Sigmoid colon (tissue), 7 donors: Measurements from ENCODE around the gene PAK5. TPM values are rescaled to one million over a fixed set of nuclear protein-coding genes. Genes with fewer than 3 reads are reported as not detected.

ENCODE experiments used
- DNase-seq: peaks from one replicate; pipeline ENCODE4 v3.0.0-alpha.2; 2019
- H3K27ac ChIP-seq, 4 donors: fragments of 200-600 bp; sonication (generic); one replicate each; pipeline ENCODE4 v1.5.1; 2016 to 2019; ENCODE audit warnings: mild to moderate bottlenecking in 1 of 4
- H3K27me3 ChIP-seq, 3 donors: fragments of 200-600 bp; sonication (generic); one replicate each; pipeline ENCODE4 v1.5.1; 2019; ENCODE audit warnings: mild to moderate bottlenecking in 1 of 3
- H3K36me3 ChIP-seq, 4 donors: fragments of 200-600 bp; sonication (generic); one replicate each; pipeline ENCODE4 v1.5.1; 2016 to 2019
- H3K4me1 ChIP-seq, 4 donors: fragments of 200-600 bp; sonication (generic); one replicate each; pipeline ENCODE4 v1.5.1; 2017 to 2019
- H3K4me3 ChIP-seq, 4 donors: fragments of 200-600 bp; sonication (generic); one replicate each; pipeline ENCODE4 v1.5.1; 2017 to 2019; ENCODE audit warnings: mild to moderate bottlenecking in 2 of 4, moderate library complexity in 1 of 4
- H3K9me3 ChIP-seq, 4 donors: fragments of 200-600 bp in 3 of 4; sonication (generic) in 3 of 4; one replicate each; pipeline versions ENCODE4 v1.5.1 to v1.6.1; 2013 to 2019
- CTCF ChIP-seq, 4 experiments: fragments of 450-650 bp in 3 of 4; fragments of 200-600 bp in 1 of 4; IDR thresholded peaks; one replicate each; pipeline ENCODE4 v1.5.1; 2016 to 2019; ENCODE audit warnings: antibody characterized with exemption in 4 of 4, mild to moderate bottlenecking in 3 of 4, moderate library complexity in 2 of 4
- EP300 ChIP-seq, 4 donors: sonication (generic); formaldehyde crosslinking; IDR thresholded peaks; one replicate each; pipeline ENCODE4 v1.6.1; 2017; ENCODE audit warnings: antibody characterized with exemption in 4 of 4
- POLR2A ChIP-seq, 2 donors: fragments of 450-650 bp; IDR thresholded peaks; one replicate each; pipeline ENCODE4 v1.6.1; 2016; ENCODE audit warnings: antibody characterized with exemption in 2 of 2, mild to moderate bottlenecking in 2 of 2, moderate library complexity in 2 of 2
- POLR2AphosphoS5 ChIP-seq, 4 donors: sonication (generic); formaldehyde crosslinking; IDR thresholded peaks; one replicate each; pipeline ENCODE4 v1.6.1; 2017; ENCODE audit warnings: antibody characterized with exemption in 4 of 4
- WGBS, 2 donors: extraction: QIAGEN DNeasy Blood & Tissue Kit; methylation state at CpG; one replicate each; pipeline ENCODE4 v1.1.7; 2013; 5-methylcytosine and 5-hydroxymethylcytosine counted together
- intact Hi-C: fragments of 100-400 bp; cut with DNase I; formaldehyde crosslinking; loops from one replicate; pipeline ENCODE4 v1.15.1; 2023
- polyA plus RNA-seq, 3 donors: library from polyadenylated mRNA; stranded (reverse); fragments of 200-250 nt; gene quantifications; one replicate each; pipeline ENCODE4 v1.2.3, GENCODE V29; 2013
- total RNA-seq, 4 donors: library from RNA; depleted of rRNA; stranded (reverse); fragments of >200 nt; gene quantifications; one replicate each; pipeline ENCODE4 v1.1.0, GENCODE V29; 2016
- donor health status: healthy with polysubstance abuse.
- donor health status: Bipolar disorder and iron deficiency.
- donor health status: healthy.

Gene PAK5
- total and polyA plus RNA-seq, 7 donors, result 0.03 to 0.36 (median 0.16) TPM; not detected in 2

- Histone ChIP-seq H3K27me3 (no peaks in the 10 kb centered on the region), H3K9me3 (no peaks in the 10 kb centered on the region), H3K4me3 (no peak overlapping the region), H3K36me3 (no peaks in the 10 kb centered on the region), H3K4me1 (no peaks in the 10 kb centered on the region), H3K27ac (no peak overlapping the region)
- no peak for TF ChIP-seq EP300 (IDR thresholded peaks at IDR 0.05)
- no peak for TF ChIP-seq POLR2A (IDR thresholded peaks at IDR 0.05)
- no peak for TF ChIP-seq CTCF (IDR thresholded peaks at IDR 0.05)
- no peak for TF ChIP-seq POLR2AphosphoS5 (IDR thresholded peaks at IDR 0.05)
- intact Hi-C loops, result no loop called here
- DNase-seq, result no peak
- 81 to 87% methylated on average over 2 of the region's 2 CpGs for WGBS, 2 donors
Measured at GRCh38 chr20:9789131-9789530, 49.7 kb downstream of the PAK5 start.

GRCh38 chr20:9775176-9775575 lies 63.7 kb downstream of the PAK5 start:
- TF ChIP-seq POLR2AphosphoS5 (IDR thresholded peaks at IDR 0.05) (no peak), EP300 (IDR thresholded peaks at IDR 0.05) (no peak), CTCF (IDR thresholded peaks at IDR 0.05) (no peak)
- H3K4me3 ChIP-seq, result no peak overlapping the region
- WGBS, 2 donors, result 93 to 98% methylated on average over 3 of the region's 3 CpGs
- H3K9me3 ChIP-seq, result no peaks in the 10 kb centered on the region
- H3K27me3 ChIP-seq, result no peaks in the 10 kb centered on the region
- intact Hi-C loops, result no loop called here
- no peak for DNase-seq
- H3K36me3 ChIP-seq, result no peaks in the 10 kb centered on the region
- H3K4me1 ChIP-seq, result no peaks in the 10 kb centered on the region
- no peak overlapping the region for H3K27ac ChIP-seq

GRCh38 chr20:9769954-9770353 lies 68.9 kb downstream of the PAK5 start:
- no peak for DNase-seq
- H3K9me3 ChIP-seq, result no peaks in the 10 kb centered on the region
- intact Hi-C loops, result no loop called here
- no peak overlapping the region for H3K27ac ChIP-seq
- no peaks in the 10 kb centered on the region for H3K4me1 ChIP-seq
- 89 to 91% methylated on average over 6 of the region's 6 CpGs for WGBS, 2 donors
- no peaks in the 10 kb centered on the region for H3K27me3 ChIP-seq
- H3K4me3 ChIP-seq, result no peak overlapping the region
- TF ChIP-seq POLR2AphosphoS5 (IDR thresholded peaks at IDR 0.05) (no peak), EP300 (IDR thresholded peaks at IDR 0.05) (no peak), CTCF (IDR thresholded peaks at IDR 0.05) (no peak)
- H3K36me3 ChIP-seq, result no peaks in the 10 kb centered on the region

GRCh38 chr20:9761476-9761875 lies 77.4 kb downstream of the PAK5 start:
- H3K4me1 ChIP-seq, result no peaks in the 10 kb centered on the region
- TF ChIP-seq POLR2AphosphoS5 (IDR thresholded peaks at IDR 0.05) (no peak), EP300 (IDR thresholded peaks at IDR 0.05) (no peak), CTCF (IDR thresholded peaks at IDR 0.05) (no peak), POLR2A (IDR thresholded peaks at IDR 0.05) (no peak)
- no peak overlapping the region for H3K4me3 ChIP-seq
- no peak for DNase-seq
- no peak overlapping the region for H3K27ac ChIP-seq
- 86 to 91% methylated on average over 1 of the region's 1 CpG for WGBS, 2 donors
- peaks cover 0 to 5% (median 0%) of the 10 kb centered on the region in 4 donors for H3K9me3 ChIP-seq
- intact Hi-C loops, result no loop called here
- no peaks in the 10 kb centered on the region for H3K36me3 ChIP-seq
- H3K27me3 ChIP-seq, result no peaks in the 10 kb centered on the region

GRCh38 chr20:9759392-9759791 lies 79.5 kb downstream of the PAK5 start:
- TF ChIP-seq EP300 (IDR thresholded peaks at IDR 0.05) (no peak), POLR2A (IDR thresholded peaks at IDR 0.05) (no peak), POLR2AphosphoS5 (IDR thresholded peaks at IDR 0.05) (no peak), CTCF (IDR thresholded peaks at IDR 0.05) (no peak)
- 39 to 62% methylated on average over 4 of the region's 4 CpGs for WGBS, 2 donors
- intact Hi-C loops, result no loop called here

More at GRCh38 chr20:9759392-9759791, 79.5 kb downstream of the PAK5 start:
- H3K4me3 ChIP-seq, result no peak overlapping the region
- H3K27ac ChIP-seq, result no peak overlapping the region
- no peaks in the 10 kb centered on the region for H3K27me3 ChIP-seq
- H3K36me3 ChIP-seq, result no peaks in the 10 kb centered on the region
- no peaks in the 10 kb centered on the region for H3K4me1 ChIP-seq
- H3K9me3 ChIP-seq, result peaks cover 0 to 5% (median 0%) of the 10 kb centered on the region in 4 donors
- no peak for DNase-seq
